ENCODE data around the gene EGFR.

DNA sequence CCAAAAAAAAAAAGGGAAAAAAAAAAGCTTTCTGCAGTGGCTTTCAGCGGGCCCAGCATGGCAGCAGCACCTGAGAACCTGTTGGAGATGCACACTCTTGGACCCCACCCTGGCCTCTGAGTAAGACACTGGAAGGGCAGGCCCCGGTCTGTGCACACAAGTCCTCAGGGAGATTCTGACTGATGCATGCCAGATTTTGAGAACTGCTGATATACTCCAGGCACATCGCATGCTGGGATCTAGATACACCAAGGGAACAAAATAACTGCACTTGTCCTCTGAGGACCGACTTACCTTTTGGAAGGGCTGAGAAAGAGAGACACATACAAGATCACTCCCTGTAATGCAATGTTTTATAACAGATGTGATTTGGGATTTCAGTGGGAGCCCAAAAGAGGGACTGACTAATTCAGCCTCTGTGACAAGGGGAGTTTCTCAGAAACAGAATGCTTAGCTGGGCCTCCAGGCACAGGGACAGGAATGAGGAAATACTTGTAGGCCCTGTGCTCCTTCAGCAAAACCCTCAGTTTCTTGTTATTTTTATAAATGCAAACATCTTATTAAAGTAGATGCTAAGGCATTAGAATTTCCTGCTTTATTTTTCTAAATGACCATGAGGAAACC is 8.2 kb downstream of the EGFR start:
- TF ChIP-seq, protein P1, sequence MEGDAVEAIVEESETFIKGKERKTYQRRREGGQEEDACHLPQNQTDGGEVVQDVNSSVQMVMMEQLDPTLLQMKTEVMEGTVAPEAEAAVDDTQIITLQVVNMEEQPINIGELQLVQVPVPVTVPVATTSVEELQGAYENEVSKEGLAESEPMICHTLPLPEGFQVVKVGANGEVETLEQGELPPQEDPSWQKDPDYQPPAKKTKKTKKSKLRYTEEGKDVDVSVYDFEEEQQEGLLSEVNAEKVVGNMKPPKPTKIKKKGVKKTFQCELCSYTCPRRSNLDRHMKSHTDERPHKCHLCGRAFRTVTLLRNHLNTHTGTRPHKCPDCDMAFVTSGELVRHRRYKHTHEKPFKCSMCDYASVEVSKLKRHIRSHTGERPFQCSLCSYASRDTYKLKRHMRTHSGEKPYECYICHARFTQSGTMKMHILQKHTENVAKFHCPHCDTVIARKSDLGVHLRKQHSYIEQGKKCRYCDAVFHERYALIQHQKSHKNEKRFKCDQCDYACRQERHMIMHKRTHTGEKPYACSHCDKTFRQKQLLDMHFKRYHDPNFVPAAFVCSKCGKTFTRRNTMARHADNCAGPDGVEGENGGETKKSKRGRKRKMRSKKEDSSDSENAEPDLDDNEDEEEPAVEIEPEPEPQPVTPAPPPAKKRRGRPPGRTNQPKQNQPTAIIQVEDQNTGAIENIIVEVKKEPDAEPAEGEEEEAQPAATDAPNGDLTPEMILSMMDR (IDR thresholded peaks at IDR 0.05), result no peak
- no peak for TF ChIP-seq POLR2A (IDR thresholded peaks at IDR 0.05)

All from uterus (tissue), 2 donors.